Thyroid gland (tissue), 4 donors: ENCODE results near the gene PCBD2.
"Not testable (repeated sequence)": the region's sequence is repeated elsewhere in the genome, so short reads cannot be mapped to it uniquely, and the experiment has no call there.

Experiments used
- POLR2A ChIP-seq, 2 donors: fragments of 450-650 bp; IDR thresholded peaks; one replicate each; pipeline ENCODE4 v1.6.1; 2017; ENCODE audit warnings: antibody characterized with exemption in 2 of 2, mild to moderate bottlenecking in 2 of 2, moderate library complexity in 1 of 2
- TF ChIP-seq, protein P1 (sequence below), 6 experiments: fragments of 200-600 bp in 3 of 6; fragments of 450-650 bp in 3 of 6; sonication (generic) in 3 of 6; IDR thresholded peaks; one replicate each; pipeline ENCODE4 v1.5.1; 2016 to 2019; ENCODE audit warnings: antibody characterized with exemption in 6 of 6, mild to moderate bottlenecking in 2 of 6, inconsistent platforms in 1 of 6, moderate library complexity in 1 of 6

DNA sequence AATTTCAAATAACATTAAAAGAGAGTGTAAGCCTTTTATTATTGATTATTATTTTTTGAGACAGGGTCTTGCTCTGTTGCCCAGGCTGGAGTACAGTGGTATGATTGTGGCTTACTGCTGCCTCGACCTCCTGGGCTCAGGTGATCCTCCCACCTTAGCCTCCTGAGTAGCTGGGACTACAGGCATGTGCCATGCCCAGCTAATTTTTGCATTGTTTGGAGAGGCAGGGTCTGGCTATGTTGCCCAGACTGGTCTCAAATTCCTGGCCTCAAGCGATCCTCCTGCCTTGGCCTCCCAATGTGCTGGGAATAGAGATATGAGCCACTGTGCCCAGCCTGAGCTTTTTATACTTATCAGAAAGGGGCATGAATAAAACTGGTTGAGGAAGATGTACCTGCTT is 5.8 kb downstream of the PCBD2 start:
- TF ChIP-seq POLR2A (IDR thresholded peaks at IDR 0.05) = not testable (repeated sequence)
- TF ChIP-seq, protein P1, sequence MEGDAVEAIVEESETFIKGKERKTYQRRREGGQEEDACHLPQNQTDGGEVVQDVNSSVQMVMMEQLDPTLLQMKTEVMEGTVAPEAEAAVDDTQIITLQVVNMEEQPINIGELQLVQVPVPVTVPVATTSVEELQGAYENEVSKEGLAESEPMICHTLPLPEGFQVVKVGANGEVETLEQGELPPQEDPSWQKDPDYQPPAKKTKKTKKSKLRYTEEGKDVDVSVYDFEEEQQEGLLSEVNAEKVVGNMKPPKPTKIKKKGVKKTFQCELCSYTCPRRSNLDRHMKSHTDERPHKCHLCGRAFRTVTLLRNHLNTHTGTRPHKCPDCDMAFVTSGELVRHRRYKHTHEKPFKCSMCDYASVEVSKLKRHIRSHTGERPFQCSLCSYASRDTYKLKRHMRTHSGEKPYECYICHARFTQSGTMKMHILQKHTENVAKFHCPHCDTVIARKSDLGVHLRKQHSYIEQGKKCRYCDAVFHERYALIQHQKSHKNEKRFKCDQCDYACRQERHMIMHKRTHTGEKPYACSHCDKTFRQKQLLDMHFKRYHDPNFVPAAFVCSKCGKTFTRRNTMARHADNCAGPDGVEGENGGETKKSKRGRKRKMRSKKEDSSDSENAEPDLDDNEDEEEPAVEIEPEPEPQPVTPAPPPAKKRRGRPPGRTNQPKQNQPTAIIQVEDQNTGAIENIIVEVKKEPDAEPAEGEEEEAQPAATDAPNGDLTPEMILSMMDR (IDR thresholded peaks at IDR 0.05) = not testable (repeated sequence)
